CD4-positive, CD25-positive, alpha-beta regulatory T cell (primary cell): ENCODE results near the gene DNAH9. TPM values are rescaled to one million over a fixed set of nuclear protein-coding genes. Genes with fewer than 3 reads are reported as not detected.

Experiments used
- ATAC-seq, 2 donors: fragments of 150-1000 bp; cut with Tn5 transposase; one replicate each; pipeline ENCODE4 v1.10.0; 2021; ENCODE audit warnings: low read depth in 2 of 2, moderate number of reproducible peaks in 2 of 2, moderate library complexity in 1 of 2
- DNase-seq, 3 donors: peaks; one replicate each; pipeline versions ENCODE4 v3.0.0 to v3.0.0-alpha.2; 2012 to 2022; ENCODE audit warnings: mixed read lengths in 1 of 3
- H3K27ac ChIP-seq: one replicate; pipeline ENCODE4 v1.7.0; 2013; ENCODE audit warnings: mild to moderate bottlenecking, low read length; ENCODE audit not compliant: insufficient read depth, poor library complexity, severe bottlenecking
- H3K27me3 ChIP-seq: one replicate; pipeline ENCODE4 v1.7.0; 2013; ENCODE audit warnings: low read length; ENCODE audit not compliant: control insufficient read depth, insufficient read depth
- H3K36me3 ChIP-seq: one replicate; pipeline ENCODE4 v1.7.0; 2013; ENCODE audit warnings: mild to moderate bottlenecking, low read length, moderate library complexity; ENCODE audit not compliant: control insufficient read depth, insufficient read depth
- H3K4me1 ChIP-seq: 2 replicates; pipeline ENCODE4 v1.7.0; 2013; ENCODE audit warnings: mild to moderate bottlenecking, low read length; ENCODE audit not compliant: insufficient read depth, control insufficient read depth, poor library complexity, severe bottlenecking
- H3K4me3 ChIP-seq: one replicate; pipeline ENCODE4 v1.7.0; 2013; ENCODE audit warnings: low read depth, mild to moderate bottlenecking, low read length, moderate library complexity
- H3K9me3 ChIP-seq, 2 experiments: 1 replicate in 1 of 2; 2 replicates in 1 of 2; pipeline ENCODE4 v1.7.0; 2013; ENCODE audit warnings: low read length in 2 of 2, mild to moderate bottlenecking in 1 of 2, moderate library complexity in 1 of 2; ENCODE audit not compliant: control insufficient read depth in 2 of 2
- H3K27ac Mint-ChIP-seq, 3 donors: one replicate each; pipeline ENCODE4 v1.8.0; 2020 to 2022; ENCODE audit warnings: mild to moderate bottlenecking in 3 of 3, mixed read lengths in 3 of 3, moderate library complexity in 2 of 3
- H3K27me3 Mint-ChIP-seq: one replicate; pipeline ENCODE4 v1.8.0; 2022; ENCODE audit warnings: mild to moderate bottlenecking, mixed read lengths
- H3K36me3 Mint-ChIP-seq: one replicate; pipeline ENCODE4 v1.8.0; 2020; ENCODE audit warnings: mixed read lengths
- H3K4me1 Mint-ChIP-seq, 4 donors: one replicate each; pipeline ENCODE4 v1.8.0; 2020 to 2022; ENCODE audit warnings: mixed read lengths in 4 of 4, mild to moderate bottlenecking in 1 of 4
- H3K4me3 Mint-ChIP-seq, 4 donors: one replicate each; pipeline ENCODE4 v1.8.0; 2020 to 2022; ENCODE audit warnings: mild to moderate bottlenecking in 4 of 4, mixed read lengths in 4 of 4, moderate library complexity in 3 of 4
- H3K9me3 Mint-ChIP-seq, 7 donors: one replicate each; pipeline ENCODE4 v1.8.0; 2020 to 2022; ENCODE audit warnings: mixed read lengths in 7 of 7, mild to moderate bottlenecking in 3 of 7, moderate library complexity in 2 of 7
- polyA plus RNA-seq, 4 donors: library from polyadenylated mRNA; unstranded; fragments of 300-500 nt; fragmentation: Illumina TruSeq; gene quantifications; one replicate each; pipeline ENCODE4 v1.2.3, GENCODE V29; 2021
- total RNA-seq: library from RNA; stranded (reverse); gene quantifications from one replicate; pipeline ENCODE4 v1.2.3, GENCODE V29; 2022

The DNAH9 gene
- total and polyA plus RNA-seq, 5 donors from 2014 or later = not detected

GRCh38 chr17:11832401-11833137 lies 234.3 kb downstream of the DNAH9 start:
- Histone ChIP-seq H3K27me3 (no peaks in the 10 kb centered on the region), H3K4me3 (no peak overlapping the region), H3K36me3 (no peaks in the 10 kb centered on the region), H3K4me1 (no peaks in the 10 kb centered on the region), H3K9me3 (no peaks in the 10 kb centered on the region), H3K27ac (no peak overlapping the region)
- no peak for ATAC-seq
- no peak for DNase-seq
- no peaks in the 10 kb centered on the region for H3K36me3 Mint-ChIP-seq
- no peak overlapping the region for H3K4me3 Mint-ChIP-seq
- H3K27me3 Mint-ChIP-seq = no peaks in the 10 kb centered on the region
- H3K9me3 Mint-ChIP-seq = peaks cover 0 to 8% (median 6%) of the 10 kb centered on the region in 7 donors
- no peak overlapping the region for H3K27ac Mint-ChIP-seq
- no peaks in the 10 kb centered on the region for H3K4me1 Mint-ChIP-seq

GRCh38 chr17:11836508-11836907 lies 238.2 kb downstream of the DNAH9 start:
- ATAC-seq = no peak
- H3K36me3 Mint-ChIP-seq = no peaks in the 10 kb centered on the region

GRCh38 chr17:11840052-11840451 lies 241.8 kb downstream of the DNAH9 start:
- H3K27me3 Mint-ChIP-seq = no peaks in the 10 kb centered on the region
- H3K27ac Mint-ChIP-seq = no peak overlapping the region
- DNase-seq (no peak), ATAC-seq (no peak)
- Histone ChIP-seq H3K9me3 (no peaks in the 10 kb centered on the region), H3K36me3 (no peaks in the 10 kb centered on the region), H3K27me3 (no peaks in the 10 kb centered on the region), H3K4me3 (no peak overlapping the region), H3K27ac (no peak overlapping the region), H3K4me1 (no peaks in the 10 kb centered on the region)
- no peak overlapping the region for H3K4me3 Mint-ChIP-seq
- H3K9me3 Mint-ChIP-seq = peaks cover 0 to 5% (median 0%) of the 10 kb centered on the region in 7 donors
- H3K36me3 Mint-ChIP-seq = no peaks in the 10 kb centered on the region
- H3K4me1 Mint-ChIP-seq = no peaks in the 10 kb centered on the region

More at GRCh38 chr17:11836508-11836907, 238.2 kb downstream of the DNAH9 start:
- no peak overlapping the region for H3K27ac Mint-ChIP-seq
- no peak for DNase-seq
- H3K4me1 Mint-ChIP-seq = no peaks in the 10 kb centered on the region
- H3K4me1 ChIP-seq = no peaks in the 10 kb centered on the region
- H3K36me3 ChIP-seq = no peaks in the 10 kb centered on the region
- no peak overlapping the region for H3K4me3 Mint-ChIP-seq
- no peaks in the 10 kb centered on the region for H3K9me3 ChIP-seq
- H3K4me3 ChIP-seq = no peak overlapping the region
- H3K27ac ChIP-seq = no peak overlapping the region
- H3K9me3 Mint-ChIP-seq = peaks cover 0 to 5% (median 3%) of the 10 kb centered on the region in 7 donors
- H3K27me3 Mint-ChIP-seq = no peaks in the 10 kb centered on the region
- no peaks in the 10 kb centered on the region for H3K27me3 ChIP-seq

GRCh38 chr17:11840831-11841230 lies 242.6 kb downstream of the DNAH9 start:
- Mint-ChIP-seq H3K4me3 (no peak overlapping the region), H3K4me1 (no peaks in the 10 kb centered on the region), H3K9me3 (peaks cover 0 to 3% (median 0%) of the 10 kb centered on the region in 7 donors), H3K27ac (no peak overlapping the region), H3K27me3 (no peaks in the 10 kb centered on the region), H3K36me3 (no peaks in the 10 kb centered on the region)
- no peak overlapping the region for H3K4me3 ChIP-seq
- no peaks in the 10 kb centered on the region for H3K9me3 ChIP-seq
- no peak for DNase-seq
- no peak for ATAC-seq
- no peaks in the 10 kb centered on the region for H3K4me1 ChIP-seq
- no peak overlapping the region for H3K27ac ChIP-seq
- H3K36me3 ChIP-seq = no peaks in the 10 kb centered on the region
- no peaks in the 10 kb centered on the region for H3K27me3 ChIP-seq

GRCh38 chr17:11848330-11848729 lies 250.1 kb downstream of the DNAH9 start:
- no peak overlapping the region for H3K27ac Mint-ChIP-seq
- Histone ChIP-seq H3K4me3 (no peak overlapping the region), H3K4me1 (no peaks in the 10 kb centered on the region), H3K36me3 (no peaks in the 10 kb centered on the region), H3K27me3 (no peaks in the 10 kb centered on the region), H3K9me3 (no peaks in the 10 kb centered on the region), H3K27ac (no peak overlapping the region)
- no peak for DNase-seq
- H3K36me3 Mint-ChIP-seq = no peaks in the 10 kb centered on the region
- peaks cover 0 to 17% (median 3%) of the 10 kb centered on the region in 7 donors for H3K9me3 Mint-ChIP-seq
- no peaks in the 10 kb centered on the region for H3K4me1 Mint-ChIP-seq
- no peak for ATAC-seq
- H3K4me3 Mint-ChIP-seq = no peak overlapping the region
- H3K27me3 Mint-ChIP-seq = no peaks in the 10 kb centered on the region

- H3K4me3 Mint-ChIP-seq = no peak overlapping the region
- no peaks in the 10 kb centered on the region for H3K27me3 ChIP-seq
- ATAC-seq (no peak), DNase-seq (no peak)
- H3K9me3 Mint-ChIP-seq = peaks cover 0 to 17% (median 3%) of the 10 kb centered on the region in 7 donors
- no peak overlapping the region for H3K27ac ChIP-seq
- no peaks in the 10 kb centered on the region for H3K4me1 Mint-ChIP-seq
- H3K36me3 ChIP-seq = no peaks in the 10 kb centered on the region
- H3K9me3 ChIP-seq = no peaks in the 10 kb centered on the region
- H3K4me1 ChIP-seq = no peaks in the 10 kb centered on the region
- no peaks in the 10 kb centered on the region for H3K36me3 Mint-ChIP-seq
- H3K4me3 ChIP-seq = no peak overlapping the region
- H3K27me3 Mint-ChIP-seq = no peaks in the 10 kb centered on the region
- no peak overlapping the region for H3K27ac Mint-ChIP-seq
Observed at GRCh38 chr17:11852231-11852630, 254.0 kb downstream of the DNAH9 start.

- Mint-ChIP-seq H3K4me3 (no peak overlapping the region), H3K9me3 (peaks cover 0 to 13% (median 2%) of the 10 kb centered on the region in 7 donors), H3K36me3 (no peaks in the 10 kb centered on the region), H3K27ac (no peak overlapping the region), H3K4me1 (no peaks in the 10 kb centered on the region), H3K27me3 (no peaks in the 10 kb centered on the region)
- ATAC-seq (no peak), DNase-seq (no peak)
- no peaks in the 10 kb centered on the region for H3K27me3 ChIP-seq
- H3K9me3 ChIP-seq = no peaks in the 10 kb centered on the region
- no peak overlapping the region for H3K27ac ChIP-seq
- no peaks in the 10 kb centered on the region for H3K4me1 ChIP-seq
- no peak overlapping the region for H3K4me3 ChIP-seq
- H3K36me3 ChIP-seq = no peaks in the 10 kb centered on the region
Observed at GRCh38 chr17:11852912-11853311, 254.6 kb downstream of the DNAH9 start.
